GM12878 (cell line): ENCODE data around the gene H2BK1. TPM values are rescaled to one million over a fixed set of nuclear protein-coding genes. Genes with fewer than 3 reads are reported as not detected.

Experiments used
- ATAC-seq: fragments of 200-7000 bp; cut with Tn5 transposase; 3 replicates; pipeline ENCODE4 v1.9.1; 2020; ENCODE audit warnings: mild to moderate bottlenecking, moderate library complexity
- BruUV-seq: library from RNA; stranded (reverse); fragments of 400-500 nt; replicated peaks from 2 replicates; lab custom pipeline; 2021; lab: Mats Ljungman, UMichigan
- CTCF ChIA-PET: fragments of 300-600 bp; sonication (Branson Sonifier 250); formaldehyde crosslinking; extraction: SDS; loops from one replicate; lab custom pipeline; 2021; ENCODE audit warnings: inconsistent platforms; lab: Yijun Ruan, JAX
- POLR2A ChIA-PET: fragments of 350-600 bp; formaldehyde crosslinking; extraction: SDS; loops from one replicate; lab custom pipeline; 2021; ENCODE audit warnings: inconsistent platforms; lab: Charles Lee
- RAD21 ChIA-PET: fragments of 300-600 bp; sonication (Branson Sonifier 250); formaldehyde crosslinking; loops from one replicate; lab custom pipeline; 2023; ENCODE audit warnings: antibody characterized with exemption; ENCODE audit not compliant: unreplicated experiment; lab: Charles Lee
- SMC1A ChIA-PET: fragments of 300-600 bp; sonication (Branson Sonifier 250); formaldehyde crosslinking; loops from one replicate; lab custom pipeline; 2023; ENCODE audit not compliant: unreplicated experiment, uncharacterized antibody; lab: Charles Lee
- DNase-seq: peaks from one replicate; pipeline ENCODE4 v3.0.0-alpha.2; 2011; ENCODE audit warnings: low read depth, low spot score
- FAIRE-seq: peaks from 3 replicates; lab custom pipeline; 2011; peaks lifted over from hg19 to GRCh38; lab: Jason Lieb, UNC
- H2AFZ ChIP-seq: 2 replicates; pipeline ENCODE4 v1.6.0; 2011; ENCODE audit warnings: low read depth, low read length, control low read depth; ENCODE audit not compliant: control insufficient read depth
- H3K27ac ChIP-seq: 2 replicates; pipeline ENCODE4 v1.5.1; 2011; ENCODE audit warnings: control low read depth; ENCODE audit not compliant: control insufficient read depth, insufficient read depth
- H3K27me3 ChIP-seq, 2 experiments: replicated peaks in 1 of 2; 2 replicates each; pipeline versions ENCODE4 v1.6.0 to v1.6.1; 2011; ENCODE audit warnings: low read length in 1 of 2; ENCODE audit not compliant: control insufficient read depth in 2 of 2, insufficient read depth in 2 of 2
- H3K36me3 ChIP-seq, 2 experiments: 2 replicates each; pipeline ENCODE4 v1.5.1; 2011; ENCODE audit warnings: low read length in 1 of 2; ENCODE audit not compliant: control insufficient read depth in 2 of 2, insufficient read depth in 2 of 2
- H3K4me1 ChIP-seq: 2 replicates; pipeline ENCODE4 v1.6.1; 2011; ENCODE audit warnings: mild to moderate bottlenecking, low read length, moderate library complexity, mixed read lengths; ENCODE audit not compliant: control insufficient read depth, insufficient read depth
- H3K4me2 ChIP-seq: 2 replicates; pipeline ENCODE4 v1.6.0; 2011; ENCODE audit warnings: control low read depth; ENCODE audit not compliant: control insufficient read depth, insufficient read depth
- H3K4me3 ChIP-seq: fragments of 200-600 bp; sonication (generic); 2 replicates; pipeline ENCODE4 v1.5.1; 2016
- H3K79me2 ChIP-seq: 2 replicates; pipeline ENCODE4 v1.6.0; 2011; ENCODE audit warnings: low read length; ENCODE audit not compliant: control insufficient read depth, insufficient read depth
- H3K9ac ChIP-seq: 2 replicates; pipeline ENCODE4 v1.8.0; 2011; ENCODE audit warnings: low read length, control low read depth, mixed read lengths; ENCODE audit not compliant: control insufficient read depth, insufficient read depth
- H3K9me3 ChIP-seq: replicated peaks from 3 replicates; pipeline ENCODE4 v1.5.1; 2011; ENCODE audit warnings: mild to moderate bottlenecking, low read length; ENCODE audit not compliant: control insufficient read depth, insufficient read depth
- H4K20me1 ChIP-seq: 2 replicates; pipeline ENCODE4 v1.6.0; 2011; ENCODE audit not compliant: control insufficient read depth, insufficient read depth
- ATF3 ChIP-seq: IDR thresholded peaks from 2 replicates; pipeline ENCODE4 v1.6.1; 2011; ENCODE audit warnings: low read depth, mild to moderate bottlenecking, low read length, moderate library complexity, borderline replicate concordance; ENCODE audit errors: extremely low read depth
- CBX3 ChIP-seq: fragments of 200-600 bp; sonication (generic); IDR thresholded peaks from 2 replicates; pipeline ENCODE4 v1.6.1; 2016; ENCODE audit warnings: low read depth, borderline replicate concordance
- CBX5 ChIP-seq: sonication (generic); IDR thresholded peaks from 2 replicates; pipeline ENCODE4 v1.6.1; 2016; ENCODE audit warnings: low read depth, moderate library complexity, mild to moderate bottlenecking, inconsistent platforms
- CHD1 ChIP-seq: IDR thresholded peaks from 2 replicates; pipeline ENCODE4 v1.6.1; 2012; ENCODE audit warnings: low read depth, low read length, improper control_type of control experiment
- CHD2 ChIP-seq: IDR thresholded peaks from 2 replicates; pipeline ENCODE4 v1.6.1; 2011; ENCODE audit warnings: low read depth, low read length, improper control_type of control experiment, borderline replicate concordance
- HCFC1 ChIP-seq: fragments of 150-350 bp; IDR thresholded peaks from 2 replicates; pipeline ENCODE4 v1.6.1; 2014; ENCODE audit warnings: low read length
- HDAC2 ChIP-seq: fragments of 200-600 bp; sonication (generic); IDR thresholded peaks from 2 replicates; pipeline ENCODE4 v1.6.1; 2017
- IRF4 ChIP-seq: IDR thresholded peaks from 2 replicates; pipeline ENCODE4 v1.6.1; 2011; ENCODE audit warnings: low read depth, low read length
- JUND ChIP-seq: IDR thresholded peaks from 2 replicates; pipeline ENCODE4 v1.6.1; 2012; ENCODE audit warnings: low read depth, mild to moderate bottlenecking, low read length, improper control_type of control experiment, moderate library complexity
- KAT2A ChIP-seq: conservative IDR thresholded peaks from 2 replicates; pipeline ENCODE4 v1.6.1; 2011; ENCODE audit warnings: low read depth, low read length; ENCODE audit not compliant: control insufficient read depth
- KLF5 ChIP-seq: fragments of 450-650 bp; IDR thresholded peaks from 2 replicates; pipeline ENCODE4 v1.6.1; 2014; ENCODE audit warnings: mild to moderate bottlenecking; ENCODE audit not compliant: partially characterized antibody
- SRF ChIP-seq, 2 experiments: IDR thresholded peaks; 2 replicates each; pipeline ENCODE4 v1.6.1; 2011; ENCODE audit warnings: low read depth in 2 of 2, low read length in 2 of 2, mild to moderate bottlenecking in 1 of 2, moderate library complexity in 1 of 2
- SUZ12 ChIP-seq: fragments of 200-600 bp; sonication (generic); IDR thresholded peaks from one replicate; pipeline ENCODE4 v1.6.1; 2018; ENCODE audit warnings: antibody characterized with exemption, mild to moderate bottlenecking; ENCODE audit not compliant: unreplicated experiment
- TCF7 ChIP-seq: IDR thresholded peaks from 2 replicates; pipeline ENCODE4 v1.6.1; 2014; ENCODE audit warnings: antibody characterized with exemption, borderline replicate concordance
- ZNF207 ChIP-seq: fragments of 450-650 bp; IDR thresholded peaks from 2 replicates; pipeline ENCODE4 v1.6.1; 2014; ENCODE audit warnings: antibody characterized with exemption, mild to moderate bottlenecking, borderline replicate concordance
- ZNF217 ChIP-seq: fragments of 450-650 bp; IDR thresholded peaks from 2 replicates; pipeline ENCODE4 v1.6.1; 2017; ENCODE audit warnings: antibody characterized with exemption, mild to moderate bottlenecking
- WGBS: methylation state at CpG from one replicate; pipeline ENCODE4 v1.1.6; 2016; ENCODE audit warnings: low lambda C conversion rate; ENCODE audit not compliant: insufficient replicate concordance, insufficient coverage; ENCODE audit errors: missing lambda C conversion rate; 5-methylcytosine and 5-hydroxymethylcytosine counted together
- in situ Hi-C: fragments of 300-500 bp; cut with MboI; formaldehyde crosslinking; loops from 9 replicates; pipeline ENCODE4 v1.14.3; 2018; ENCODE audit warnings: mixed read lengths
- intact Hi-C: fragments of 100-400 bp; cut with micrococcal nuclease; formaldehyde crosslinking; loops from one replicate; pipeline ENCODE4 v1.14.2; 2022; ENCODE audit not compliant: unreplicated experiment
- polyA plus RNA-seq, 11 experiments: library from polyadenylated mRNA; depleted of rRNA in 4 of 11; unstranded in 6 of 11; stranded (reverse) in 5 of 11; fragments of >200 nt; fragmentation: Nextera tagmentation in 4 of 11; fragmentation: Illumina TruSeq in 1 of 11; extraction: Ambion mirVana in 4 of 11; extraction: Trizol in 1 of 11; gene quantifications; 1 replicate in 1 of 11; 2 replicates in 10 of 11; pipeline versions ENCODE4 v1.2.1 to v1.2.3, GENCODE V29; 2011 to 2016; ENCODE audit warnings: inconsistent platforms in 2 of 11, missing spikeins in 2 of 11, low read depth in 1 of 11
- total RNA-seq, 4 experiments: library from RNA; depleted of rRNA in 3 of 4; stranded (reverse); fragments of >200 nt in 3 of 4; fragmentation: Illumina TruSeq in 1 of 4; extraction: Trizol in 1 of 4; gene quantifications; 2 replicates each; pipeline versions ENCODE4 v1.2.1 to v1.2.3, GENCODE V29; 2013 to 2021
- TF ChIP-seq, protein P1 (sequence below): fragments of 450-650 bp; IDR thresholded peaks from 2 replicates; pipeline ENCODE4 v1.6.1; 2016; ENCODE audit warnings: mild to moderate bottlenecking
- TF ChIP-seq, protein P2 (sequence below): IDR thresholded peaks from 2 replicates; pipeline ENCODE4 v1.6.1; 2012; ENCODE audit warnings: low read depth, low read length, improper control_type of control experiment

The H2BK1 gene
- total and polyA plus RNA-seq, 10 of the 15 experiments (the other 5 are each of a cell fraction or from before 2014, with no cell fraction given): 0.54 TPM; not detected in 9

DNA sequence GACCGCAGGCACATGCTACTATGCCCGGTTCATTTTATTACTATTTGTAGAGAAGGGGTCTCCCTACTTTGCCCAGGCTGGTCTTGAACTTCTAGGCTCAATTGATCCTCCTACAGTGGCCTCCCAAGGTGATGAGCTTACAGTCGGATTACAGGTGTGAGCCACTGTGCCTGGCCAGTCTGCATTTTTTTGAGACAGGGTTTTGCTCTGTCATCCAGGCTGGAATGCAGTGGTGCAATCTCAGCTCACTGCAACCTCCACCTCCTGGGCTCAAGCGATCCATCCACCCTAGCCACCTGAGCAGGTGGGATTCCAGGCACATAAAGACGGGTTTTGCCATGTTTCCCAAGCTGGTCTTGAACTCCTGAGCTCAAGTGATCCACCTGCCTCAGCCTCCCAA, 2.3 kb upstream of the H2BK1 start (continued):
- TF ChIP-seq, protein P1, sequence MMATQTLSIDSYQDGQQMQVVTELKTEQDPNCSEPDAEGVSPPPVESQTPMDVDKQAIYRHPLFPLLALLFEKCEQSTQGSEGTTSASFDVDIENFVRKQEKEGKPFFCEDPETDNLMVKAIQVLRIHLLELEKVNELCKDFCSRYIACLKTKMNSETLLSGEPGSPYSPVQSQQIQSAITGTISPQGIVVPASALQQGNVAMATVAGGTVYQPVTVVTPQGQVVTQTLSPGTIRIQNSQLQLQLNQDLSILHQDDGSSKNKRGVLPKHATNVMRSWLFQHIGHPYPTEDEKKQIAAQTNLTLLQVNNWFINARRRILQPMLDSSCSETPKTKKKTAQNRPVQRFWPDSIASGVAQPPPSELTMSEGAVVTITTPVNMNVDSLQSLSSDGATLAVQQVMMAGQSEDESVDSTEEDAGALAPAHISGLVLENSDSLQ: no peak
- TF ChIP-seq CHD1: no peak

DNA sequence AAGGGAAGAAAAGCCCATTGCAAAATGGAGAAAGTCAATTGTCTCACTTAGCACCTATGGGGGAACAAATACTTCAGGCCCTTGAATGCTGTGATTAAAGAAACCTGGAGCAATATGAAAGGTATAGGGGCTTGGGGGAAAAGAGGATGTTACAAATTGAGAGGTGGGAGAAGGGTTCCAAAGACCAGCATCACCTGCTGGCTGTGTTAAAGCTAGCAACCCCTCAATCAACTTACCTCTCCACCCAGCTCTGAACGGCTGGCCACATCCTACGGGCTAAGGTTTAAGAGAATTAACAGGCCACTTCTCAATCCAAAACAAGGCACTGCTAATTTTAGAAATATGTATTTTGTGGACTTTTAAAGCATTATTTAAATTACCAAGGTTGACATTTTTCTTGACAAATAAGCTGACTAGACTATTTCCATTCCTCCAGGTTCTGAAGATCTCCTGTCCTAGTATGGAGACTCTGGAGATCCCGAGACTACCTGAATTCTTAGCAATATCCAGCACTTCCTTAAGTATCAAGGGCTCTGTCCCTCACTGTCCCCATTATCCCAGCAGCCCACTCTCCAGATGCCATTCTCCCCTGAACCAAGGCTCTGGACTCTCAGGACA, 976 bp upstream of the H2BK1 start:
- POLR2A ChIA-PET: no interaction called here

More for the DNA sequence above, 976 bp upstream of the H2BK1 start:
- no peak for TF ChIP-seq TCF7
- TF ChIP-seq HCFC1: no peak
- no peak for TF ChIP-seq JUND
- no peak for TF ChIP-seq CBX5
- no peak for TF ChIP-seq KLF5
- no peak for TF ChIP-seq SRF (IDR thresholded peaks at IDR 0.05; ENCODE audit: low read depth in 2 of 2, low read length in 2 of 2)
- TF ChIP-seq CBX3: no peak
- TF ChIP-seq IRF4: no peak
- no peak for TF ChIP-seq KAT2A
- no peak for TF ChIP-seq CHD2
- TF ChIP-seq SUZ12: no peak
- TF ChIP-seq, protein P2, sequence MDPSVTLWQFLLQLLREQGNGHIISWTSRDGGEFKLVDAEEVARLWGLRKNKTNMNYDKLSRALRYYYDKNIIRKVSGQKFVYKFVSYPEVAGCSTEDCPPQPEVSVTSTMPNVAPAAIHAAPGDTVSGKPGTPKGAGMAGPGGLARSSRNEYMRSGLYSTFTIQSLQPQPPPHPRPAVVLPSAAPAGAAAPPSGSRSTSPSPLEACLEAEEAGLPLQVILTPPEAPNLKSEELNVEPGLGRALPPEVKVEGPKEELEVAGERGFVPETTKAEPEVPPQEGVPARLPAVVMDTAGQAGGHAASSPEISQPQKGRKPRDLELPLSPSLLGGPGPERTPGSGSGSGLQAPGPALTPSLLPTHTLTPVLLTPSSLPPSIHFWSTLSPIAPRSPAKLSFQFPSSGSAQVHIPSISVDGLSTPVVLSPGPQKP: no peak
- no peak for TF ChIP-seq ATF3
- no peak for TF ChIP-seq ZNF207
- no peak for TF ChIP-seq ZNF217
- TF ChIP-seq HDAC2: no peak
- 96% methylated on average over 3 of the region's 3 CpGs for WGBS
- CTCF ChIA-PET: no interaction called here
- ATAC-seq: no peak
- no peak for FAIRE-seq
- in situ Hi-C loops (no loop called here), intact Hi-C loops (no loop called here)
- Histone ChIP-seq H3K4me2 (no peak overlapping the region), H3K9me3 (no peaks in the 10 kb centered on the region), H3K27ac (no peak overlapping the region), H3K27me3 (no peaks in the 10 kb centered on the region; a peak in 1 of 4 replicates), H3K4me3 (no peak overlapping the region), H3K36me3 (peaks cover 4 to 10% of the 10 kb centered on the region in 2 experiments; a peak in 3 of 4 replicates), H3K9ac (no peak overlapping the region), H3K79me2 (no peaks in the 10 kb centered on the region), H2AFZ (no peak overlapping the region), H4K20me1 (no peaks in the 10 kb centered on the region), H3K4me1 (no peaks in the 10 kb centered on the region)
- RAD21 ChIA-PET: no interaction called here
- SMC1A ChIA-PET: interaction anchor here (1.0 kb wide), 1 partner anchor 17 kb away, joined by 3 read pairs; no protein-coding TSS in a partner anchor
- BruUV-seq: no TSS peak
- no peak for DNase-seq
